Glutamatergic neuron (in vitro differentiated cells): ENCODE results near the gene THOP1. TPM values are rescaled to one million over a fixed set of nuclear protein-coding genes. Genes with fewer than 3 reads are reported as not detected.

Experiments
- DNase-seq: peaks from one replicate; pipeline ENCODE4 v3.0.0; 2022
- H3K27ac Mint-ChIP-seq: one replicate; pipeline ENCODE4 v1.8.0; 2020; ENCODE audit warnings: mild to moderate bottlenecking, mixed read lengths, inconsistent platforms; ENCODE audit not compliant: unreplicated experiment
- H3K27me3 Mint-ChIP-seq: one replicate; pipeline ENCODE4 v1.8.0; 2020; ENCODE audit warnings: mild to moderate bottlenecking, moderate library complexity, mixed read lengths, inconsistent platforms; ENCODE audit not compliant: unreplicated experiment
- H3K36me3 Mint-ChIP-seq: one replicate; pipeline ENCODE4 v1.8.0; 2020; ENCODE audit warnings: mild to moderate bottlenecking, mixed read lengths, inconsistent platforms; ENCODE audit not compliant: unreplicated experiment
- H3K4me1 Mint-ChIP-seq: one replicate; pipeline ENCODE4 v1.8.0; 2020; ENCODE audit warnings: mild to moderate bottlenecking, low read depth, mixed read lengths, inconsistent platforms; ENCODE audit not compliant: unreplicated experiment
- H3K4me3 Mint-ChIP-seq: one replicate; pipeline ENCODE4 v1.8.0; 2020; ENCODE audit warnings: mild to moderate bottlenecking, mixed read lengths, inconsistent platforms; ENCODE audit not compliant: unreplicated experiment
- H3K9me3 Mint-ChIP-seq: one replicate; pipeline ENCODE4 v1.8.0; 2020; ENCODE audit warnings: mild to moderate bottlenecking, moderate library complexity, mixed read lengths, inconsistent platforms; ENCODE audit not compliant: unreplicated experiment
- total RNA-seq: library from RNA; stranded (reverse); fragmentation: NEBNext Ultra II Directional; extraction: Animal tissue kit (Norgen Biotek cat#: 25700); gene quantifications from one replicate; pipeline ENCODE4 v1.2.1, GENCODE V29; 2021; ENCODE audit not compliant: unreplicated experiment
- TF ChIP-seq, protein P1 (sequence below): fragments of 200-600 bp; sonication (generic); IDR thresholded peaks from one replicate; pipeline ENCODE4 v1.5.0; 2021; ENCODE audit not compliant: partially characterized antibody, unreplicated experiment

The THOP1 gene
- total RNA-seq, 1 donor from 2014 or later = 64.0 TPM

DNA sequence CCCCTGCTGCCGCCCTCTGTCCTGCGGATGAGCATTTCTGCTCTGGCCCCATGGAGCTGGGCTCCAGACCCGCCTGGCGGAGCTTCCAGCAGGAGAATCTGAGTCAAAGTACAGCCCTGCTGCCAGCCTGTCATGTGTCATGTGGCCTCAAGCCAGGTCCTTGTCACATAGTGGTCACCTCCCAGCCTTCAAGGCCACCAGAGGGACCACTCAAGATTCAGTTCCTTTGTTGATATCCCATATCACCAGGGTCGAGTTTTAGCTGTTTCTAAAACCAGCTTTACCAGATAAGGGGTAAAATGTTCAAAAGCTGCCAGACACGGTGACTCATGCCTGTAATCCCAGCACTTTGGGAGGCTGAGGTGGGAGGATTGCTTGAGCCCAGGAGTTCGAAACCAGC lies 13.4 kb downstream of the THOP1 start:
- Mint-ChIP-seq H3K27ac (no peak overlapping the region), H3K36me3 (peaks cover 5% of the 10 kb centered on the region), H3K4me1 (no peaks in the 10 kb centered on the region), H3K4me3 (no peak overlapping the region), H3K27me3 (no peaks in the 10 kb centered on the region), H3K9me3 (peaks cover 1% of the 10 kb centered on the region)
- TF ChIP-seq, protein P1, sequence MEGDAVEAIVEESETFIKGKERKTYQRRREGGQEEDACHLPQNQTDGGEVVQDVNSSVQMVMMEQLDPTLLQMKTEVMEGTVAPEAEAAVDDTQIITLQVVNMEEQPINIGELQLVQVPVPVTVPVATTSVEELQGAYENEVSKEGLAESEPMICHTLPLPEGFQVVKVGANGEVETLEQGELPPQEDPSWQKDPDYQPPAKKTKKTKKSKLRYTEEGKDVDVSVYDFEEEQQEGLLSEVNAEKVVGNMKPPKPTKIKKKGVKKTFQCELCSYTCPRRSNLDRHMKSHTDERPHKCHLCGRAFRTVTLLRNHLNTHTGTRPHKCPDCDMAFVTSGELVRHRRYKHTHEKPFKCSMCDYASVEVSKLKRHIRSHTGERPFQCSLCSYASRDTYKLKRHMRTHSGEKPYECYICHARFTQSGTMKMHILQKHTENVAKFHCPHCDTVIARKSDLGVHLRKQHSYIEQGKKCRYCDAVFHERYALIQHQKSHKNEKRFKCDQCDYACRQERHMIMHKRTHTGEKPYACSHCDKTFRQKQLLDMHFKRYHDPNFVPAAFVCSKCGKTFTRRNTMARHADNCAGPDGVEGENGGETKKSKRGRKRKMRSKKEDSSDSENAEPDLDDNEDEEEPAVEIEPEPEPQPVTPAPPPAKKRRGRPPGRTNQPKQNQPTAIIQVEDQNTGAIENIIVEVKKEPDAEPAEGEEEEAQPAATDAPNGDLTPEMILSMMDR = no peak
- no peak for DNase-seq

DNA sequence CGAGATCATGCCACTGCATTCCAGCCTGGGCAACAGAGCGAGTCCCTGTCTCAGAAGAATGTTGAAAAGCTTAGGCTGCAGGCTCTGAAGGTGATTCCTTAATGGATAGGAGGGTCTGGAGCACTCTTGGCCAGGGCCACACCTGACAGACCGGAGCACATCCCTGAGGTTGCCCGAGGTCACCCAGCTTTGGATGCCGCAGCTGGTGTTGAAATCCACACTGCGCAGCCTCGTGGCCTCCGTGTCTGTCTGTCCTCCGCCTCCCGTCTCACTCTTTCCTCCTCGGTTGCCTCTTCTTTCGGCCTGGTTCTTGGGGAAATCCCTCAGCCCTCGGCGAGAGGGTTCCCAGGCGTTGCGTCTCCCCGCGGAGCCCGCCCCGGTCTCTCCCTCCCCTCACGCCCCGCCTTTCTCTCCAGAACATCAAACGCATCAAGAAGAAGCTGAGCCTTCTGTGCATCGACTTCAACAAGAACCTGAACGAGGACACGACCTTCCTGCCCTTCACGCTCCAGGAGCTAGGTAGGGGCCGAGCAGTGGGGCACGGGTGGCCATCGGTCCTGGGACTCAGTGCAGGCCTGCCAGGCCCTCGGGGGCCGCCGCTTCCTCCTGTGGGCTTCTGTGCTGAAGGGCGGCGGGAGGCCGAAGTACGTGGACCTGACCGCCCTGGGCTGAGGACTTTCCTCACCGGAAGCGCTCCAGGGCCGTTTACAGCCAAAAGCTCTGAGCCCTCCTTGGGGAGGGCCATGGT lies 14.1 kb downstream of the THOP1 start:
- Mint-ChIP-seq H3K9me3 (peaks cover 1% of the 10 kb centered on the region), H3K27ac (no peak overlapping the region)

DNA sequence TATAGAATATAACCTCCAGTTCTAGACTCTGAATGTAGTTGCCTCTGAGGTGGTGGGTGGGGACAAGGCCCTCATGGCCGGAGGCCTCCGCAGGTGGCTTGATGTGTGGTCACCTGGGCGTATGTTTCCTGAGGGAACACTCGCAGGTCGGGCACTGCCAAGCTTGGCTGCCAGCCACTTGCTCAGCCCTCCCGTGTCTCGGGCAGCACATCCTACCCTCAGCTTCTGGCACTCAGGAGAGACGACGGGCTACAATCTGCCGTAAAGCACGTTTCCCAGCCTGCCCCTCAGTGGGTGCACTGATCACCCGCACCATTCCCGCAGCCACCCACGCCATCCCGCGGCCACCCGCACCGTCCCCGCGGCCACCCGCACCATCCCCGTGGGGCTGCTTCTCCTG lies 15.2 kb downstream of the THOP1 start:
- H3K27me3 Mint-ChIP-seq = no peaks in the 10 kb centered on the region
- TF ChIP-seq, protein P1 = no peak
- DNase-seq = no peak
- H3K4me3 Mint-ChIP-seq = no peak overlapping the region
- peaks cover 5% of the 10 kb centered on the region for H3K36me3 Mint-ChIP-seq
- H3K27ac Mint-ChIP-seq = no peak overlapping the region
- peaks cover 1% of the 10 kb centered on the region for H3K9me3 Mint-ChIP-seq
- H3K4me1 Mint-ChIP-seq = no peaks in the 10 kb centered on the region

More for the DNA sequence above, 14.1 kb downstream of the THOP1 start:
- Mint-ChIP-seq H3K4me1 (no peaks in the 10 kb centered on the region), H3K27me3 (no peaks in the 10 kb centered on the region), H3K36me3 (peaks cover 5% of the 10 kb centered on the region), H3K4me3 (no peak overlapping the region)
- TF ChIP-seq, protein P1 = no peak
- no peak for DNase-seq

DNA sequence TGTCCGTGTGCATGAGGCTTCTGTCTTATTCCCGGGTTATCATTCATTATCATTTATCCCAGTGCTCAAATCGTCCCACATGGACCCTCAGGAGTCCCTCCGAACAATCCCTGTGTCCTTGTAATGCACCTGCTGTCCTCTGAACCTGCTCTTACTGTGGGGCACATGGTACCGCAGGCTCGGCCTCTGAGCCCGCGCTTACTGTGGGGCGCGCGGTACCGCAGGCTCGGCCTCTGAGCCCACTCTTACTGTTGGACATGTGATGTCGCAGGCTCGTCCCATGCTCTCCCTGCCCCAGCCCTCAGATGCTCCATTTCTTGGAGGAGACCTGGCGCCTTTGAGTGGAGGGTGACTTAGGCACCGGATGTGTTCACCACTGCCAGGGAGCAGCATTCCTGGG lies 17.5 kb downstream of the THOP1 start:
- H3K9me3 Mint-ChIP-seq = no peaks in the 10 kb centered on the region
- peaks cover 5% of the 10 kb centered on the region for H3K36me3 Mint-ChIP-seq
- H3K4me1 Mint-ChIP-seq = no peaks in the 10 kb centered on the region
- no peaks in the 10 kb centered on the region for H3K27me3 Mint-ChIP-seq
- TF ChIP-seq, protein P1 = no peak
- H3K27ac Mint-ChIP-seq = peak overlapping the region; percentile 31
- DNase-seq = no peak
- no peak overlapping the region for H3K4me3 Mint-ChIP-seq

DNA sequence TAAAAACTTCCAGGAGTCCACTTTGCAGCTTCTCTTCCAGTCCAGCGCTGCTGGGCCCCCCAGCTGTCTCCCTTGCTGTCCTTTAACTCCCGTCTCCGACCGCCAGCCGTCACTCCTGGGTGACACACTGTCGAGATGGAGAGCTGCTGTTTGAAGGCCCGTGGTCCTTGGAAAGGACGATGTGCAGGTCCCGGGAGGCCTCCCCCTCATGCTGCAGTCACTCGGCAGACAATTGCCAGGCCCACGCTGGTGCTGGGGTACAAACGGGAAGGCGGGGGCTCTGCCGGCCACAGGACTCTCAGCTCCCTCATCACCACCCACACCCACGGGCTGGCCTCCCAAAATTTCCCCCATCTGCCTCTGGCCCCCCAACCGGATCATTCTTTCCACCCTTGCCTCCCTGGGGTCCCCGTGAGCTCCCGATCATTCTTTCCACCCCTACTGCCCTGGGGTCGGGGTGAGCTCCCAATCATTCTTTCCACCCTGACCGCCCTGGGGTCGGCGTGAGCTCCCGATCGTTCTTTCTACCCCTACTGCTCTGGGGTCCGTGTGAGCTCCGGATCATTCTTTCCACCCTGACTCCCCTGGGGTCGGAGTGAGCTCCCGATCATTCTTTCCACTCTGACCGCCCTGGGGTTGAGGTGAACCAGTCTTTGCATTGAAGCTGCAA lies 18.3 kb downstream of the THOP1 start:
- no peak overlapping the region for H3K4me3 Mint-ChIP-seq
- H3K27me3 Mint-ChIP-seq = no peaks in the 10 kb centered on the region
- DNase-seq = no peak
- no peaks in the 10 kb centered on the region for H3K9me3 Mint-ChIP-seq
- no peak overlapping the region for H3K27ac Mint-ChIP-seq
- H3K4me1 Mint-ChIP-seq = no peaks in the 10 kb centered on the region
- peaks cover 5% of the 10 kb centered on the region for H3K36me3 Mint-ChIP-seq
- TF ChIP-seq, protein P1 = no peak
